K562 (cell line): Measurements from ENCODE around the gene TUT4.

ENCODE experiments used
- BRD4 ChIP-seq: fragments of 200-600 bp; sonication (generic); IDR thresholded peaks from 2 replicates; pipeline ENCODE4 v1.6.1; 2017; ENCODE audit warnings: inconsistent platforms
- MAZ ChIP-seq, 2 experiments: fragments of 450-650 bp in 1 of 2; sonication (generic) in 1 of 2; formaldehyde crosslinking; IDR thresholded peaks in 1 of 2; conservative IDR thresholded peaks in 1 of 2; 2 replicates each; pipeline versions ENCODE4 v1.4.0 to v1.5.0; 2020; ENCODE audit warnings: mild to moderate bottlenecking in 1 of 2, missing genetic modification reagents in 1 of 2
- MTA1 ChIP-seq: fragments of 450-650 bp; IDR thresholded peaks from 2 replicates; pipeline ENCODE4 v1.6.1; 2017; ENCODE audit warnings: borderline replicate concordance
- PHB2 ChIP-seq: fragments of 450-650 bp; IDR thresholded peaks from 2 replicates; pipeline ENCODE4 v1.6.1; 2017; ENCODE audit warnings: low read depth
- SPI1 ChIP-seq: IDR thresholded peaks from 2 replicates; pipeline ENCODE4 v1.6.1; 2011; ENCODE audit warnings: low read depth, low read length, control low read depth, borderline replicate concordance
- SRF ChIP-seq, 2 experiments: fragments of 250-450, 450-650 bp in 1 of 2; sonication (Bioruptor Pico) in 1 of 2; sonication (generic) in 1 of 2; formaldehyde crosslinking; IDR thresholded peaks; 2 replicates each; pipeline versions ENCODE4 v1.5.0 to v1.5.1; 2020 to 2022; ENCODE audit warnings: mild to moderate bottlenecking in 1 of 2, missing genetic modification reagents in 1 of 2

DNA sequence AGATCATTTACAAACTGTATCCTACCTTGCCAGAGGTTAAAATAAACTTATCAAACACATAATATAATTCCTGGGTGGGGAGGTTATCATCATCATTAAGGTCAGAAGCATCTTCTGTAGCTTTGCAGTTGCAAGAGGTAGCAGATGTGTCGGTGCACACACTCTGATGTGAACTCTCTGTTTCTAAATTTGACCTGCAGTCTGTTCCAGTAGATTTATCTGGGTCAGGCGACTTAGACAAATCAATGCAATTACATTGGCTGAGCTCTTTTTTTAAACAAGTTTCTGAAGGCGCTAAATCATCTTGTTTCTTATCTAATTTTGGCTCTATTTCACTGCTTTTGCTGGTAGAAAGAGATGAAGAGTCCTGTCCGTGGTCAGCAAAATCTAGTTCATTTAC lies 78.1 kb downstream of the TUT4 start:
- TF ChIP-seq MTA1 (no peak), SRF (CRISPR knock-in tag; IDR thresholded peaks at IDR 0.05) (no peak), SPI1 (no peak), MAZ (CRISPR knock-in tag; conservative IDR thresholded peaks at IDR 0.05 in 1 of 2, IDR thresholded peaks at IDR 0.05 in 1 of 2) (no peak), PHB2 (no peak), BRD4 (no peak)
